A673 (cell line): ENCODE results near the gene SSTR4. TPM values are rescaled to one million over a fixed set of nuclear protein-coding genes. Genes with fewer than 3 reads are reported as not detected.

Experiments used
- BruUV-seq: library from RNA; stranded (reverse); fragments of 400-500 nt; replicated peaks from 2 replicates; lab custom pipeline; 2021; lab: Mats Ljungman, UMichigan
- CTCF ChIA-PET: fragments of 300-600 bp; sonication (Branson Sonifier 250); formaldehyde crosslinking; loops from one replicate; lab custom pipeline; 2022; ENCODE audit warnings: antibody characterized with exemption; lab: Charles Lee
- POLR2A ChIA-PET: fragments of 300-600 bp; sonication (Branson Sonifier 250); formaldehyde crosslinking; loops from one replicate; lab custom pipeline; 2022; ENCODE audit warnings: antibody characterized with exemption; ENCODE audit not compliant: low non-redundant PET; lab: Charles Lee
- DNase-seq: peaks from one replicate; pipeline ENCODE4 v3.0.0-alpha.2; 2015; ENCODE audit warnings: low spot score
- H3K27ac ChIP-seq: fragments of 200-600 bp; sonication (generic); 2 replicates; pipeline ENCODE4 v1.5.1; 2016; ENCODE audit warnings: mixed run types, low read depth, mild to moderate bottlenecking, mixed read lengths, antibody characterized with exemption, low read length; ENCODE audit not compliant: poor library complexity, severe bottlenecking
- H3K27me3 ChIP-seq: fragments of 200-600 bp; sonication (generic); replicated peaks from 2 replicates; pipeline ENCODE4 v1.6.1; 2017; ENCODE audit warnings: mixed run types, low read depth, mild to moderate bottlenecking, mixed read lengths, antibody characterized with exemption, low read length; ENCODE audit not compliant: insufficient read depth, poor library complexity
- H3K36me3 ChIP-seq: fragments of 200-600 bp; sonication (generic); 2 replicates; pipeline ENCODE4 v1.6.1; 2016; ENCODE audit warnings: mixed run types, mild to moderate bottlenecking, mixed read lengths, antibody characterized with exemption, low read length; ENCODE audit not compliant: insufficient read depth, poor library complexity, severe bottlenecking
- H3K4me1 ChIP-seq: fragments of 200-600 bp; sonication (generic); 2 replicates; pipeline ENCODE4 v1.6.1; 2017; ENCODE audit warnings: mixed run types, mild to moderate bottlenecking, mixed read lengths, antibody characterized with exemption, low read length; ENCODE audit not compliant: insufficient read depth, poor library complexity, severe bottlenecking
- H3K4me3 ChIP-seq: fragments of 200-600 bp; sonication (generic); 2 replicates; pipeline ENCODE4 v1.5.1; 2016; ENCODE audit warnings: low read depth, mixed run types, mild to moderate bottlenecking, mixed read lengths, low read length; ENCODE audit not compliant: poor library complexity, severe bottlenecking
- H3K9me3 ChIP-seq: fragments of 200-600 bp; sonication (generic); 2 replicates; pipeline ENCODE4 v1.6.1; 2016; ENCODE audit warnings: mixed run types, low read depth, mild to moderate bottlenecking, mixed read lengths, antibody characterized with exemption, low read length; ENCODE audit not compliant: poor library complexity, severe bottlenecking
- EZH2 ChIP-seq: fragments of 200-600 bp; sonication (generic); IDR thresholded peaks from 2 replicates; pipeline ENCODE4 v1.6.1; 2017; ENCODE audit warnings: borderline replicate concordance, low read depth, mild to moderate bottlenecking, mixed read lengths, antibody characterized with exemption, low read length; ENCODE audit not compliant: poor library complexity, severe bottlenecking
- intact Hi-C: fragments of 100-400 bp; cut with micrococcal nuclease; formaldehyde crosslinking; loops from one replicate; pipeline ENCODE4 v1.10.0; 2022; ENCODE audit not compliant: unreplicated experiment
- total RNA-seq: library from RNA; stranded (reverse); gene quantifications from 2 replicates; pipeline ENCODE4 v1.2.3, GENCODE V29; 2021
- TF ChIP-seq, protein P1 (sequence below): fragments of 300-800, 200-600 bp; sonication (generic); conservative IDR thresholded peaks from 2 replicates; pipeline ENCODE4 v1.5.1; 2017; ENCODE audit warnings: low read depth, mild to moderate bottlenecking, antibody characterized with exemption, low read length, moderate library complexity, mixed read lengths

The SSTR4 gene
- total RNA-seq, 1 experiment from 2014 or later = not detected

DNA sequence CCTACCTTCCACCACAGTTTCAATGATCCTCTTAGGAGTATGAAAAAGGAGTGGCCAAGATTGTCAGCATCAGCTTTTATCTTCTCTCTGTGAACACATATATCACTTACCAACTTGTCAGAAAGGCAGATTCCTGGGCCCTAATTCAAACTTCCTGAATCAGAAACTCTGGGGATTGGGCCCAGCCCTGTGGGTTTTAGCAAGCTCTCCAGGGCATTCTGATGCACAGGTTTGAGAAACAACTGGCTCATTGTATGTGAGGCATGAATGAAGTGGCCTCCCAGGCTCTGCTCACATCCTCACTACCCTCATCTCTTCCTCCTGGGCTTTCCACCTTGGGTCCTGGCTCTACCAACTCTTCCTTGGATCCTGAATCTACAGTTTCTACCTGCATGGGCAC lies 27.5 kb downstream of the SSTR4 start:
- DNase-seq = no peak
- intact Hi-C loops = no loop called here
- no peak for TF ChIP-seq EZH2
- TF ChIP-seq, protein P1, sequence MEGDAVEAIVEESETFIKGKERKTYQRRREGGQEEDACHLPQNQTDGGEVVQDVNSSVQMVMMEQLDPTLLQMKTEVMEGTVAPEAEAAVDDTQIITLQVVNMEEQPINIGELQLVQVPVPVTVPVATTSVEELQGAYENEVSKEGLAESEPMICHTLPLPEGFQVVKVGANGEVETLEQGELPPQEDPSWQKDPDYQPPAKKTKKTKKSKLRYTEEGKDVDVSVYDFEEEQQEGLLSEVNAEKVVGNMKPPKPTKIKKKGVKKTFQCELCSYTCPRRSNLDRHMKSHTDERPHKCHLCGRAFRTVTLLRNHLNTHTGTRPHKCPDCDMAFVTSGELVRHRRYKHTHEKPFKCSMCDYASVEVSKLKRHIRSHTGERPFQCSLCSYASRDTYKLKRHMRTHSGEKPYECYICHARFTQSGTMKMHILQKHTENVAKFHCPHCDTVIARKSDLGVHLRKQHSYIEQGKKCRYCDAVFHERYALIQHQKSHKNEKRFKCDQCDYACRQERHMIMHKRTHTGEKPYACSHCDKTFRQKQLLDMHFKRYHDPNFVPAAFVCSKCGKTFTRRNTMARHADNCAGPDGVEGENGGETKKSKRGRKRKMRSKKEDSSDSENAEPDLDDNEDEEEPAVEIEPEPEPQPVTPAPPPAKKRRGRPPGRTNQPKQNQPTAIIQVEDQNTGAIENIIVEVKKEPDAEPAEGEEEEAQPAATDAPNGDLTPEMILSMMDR = no peak
- Histone ChIP-seq H3K4me1 (no peaks in the 10 kb centered on the region), H3K9me3 (no peaks in the 10 kb centered on the region), H3K27me3 (peaks cover 42% of the 10 kb centered on the region), H3K36me3 (no peaks in the 10 kb centered on the region), H3K27ac (no peak overlapping the region), H3K4me3 (no peak overlapping the region)
- CTCF ChIA-PET = no interaction called here
- no TSS peak for BruUV-seq
- POLR2A ChIA-PET = no interaction called here

DNA sequence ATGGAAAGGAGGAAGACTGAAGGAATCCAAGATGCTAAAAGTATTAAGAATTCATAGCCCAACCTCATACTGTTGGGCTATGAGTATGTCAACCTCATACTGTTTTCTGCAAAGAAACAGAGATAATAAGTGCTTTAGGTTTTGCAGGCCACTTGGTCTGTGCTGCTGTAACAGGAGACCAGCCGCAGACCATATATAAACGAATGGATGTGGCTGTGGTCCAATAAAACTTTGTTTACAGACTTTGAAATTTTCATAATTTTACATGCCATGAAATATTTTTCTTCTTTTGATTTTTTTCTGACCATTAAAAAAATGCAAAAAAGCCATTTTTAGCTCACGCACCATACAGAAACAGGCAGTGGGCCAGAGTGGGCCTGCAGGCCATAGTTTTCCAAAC lies 28.1 kb downstream of the SSTR4 start:
- intact Hi-C loops = no loop called here
- H3K4me1 ChIP-seq = no peaks in the 10 kb centered on the region
- H3K27ac ChIP-seq = no peak overlapping the region
- peaks cover 42% of the 10 kb centered on the region for H3K27me3 ChIP-seq
- no peak for DNase-seq
- no peaks in the 10 kb centered on the region for H3K9me3 ChIP-seq
- no peak overlapping the region for H3K4me3 ChIP-seq
- BruUV-seq = no TSS peak
- H3K36me3 ChIP-seq = no peaks in the 10 kb centered on the region
- ChIA-PET CTCF (no interaction called here), POLR2A (no interaction called here)
- TF ChIP-seq, protein P1 = no peak
- no peak for TF ChIP-seq EZH2

DNA sequence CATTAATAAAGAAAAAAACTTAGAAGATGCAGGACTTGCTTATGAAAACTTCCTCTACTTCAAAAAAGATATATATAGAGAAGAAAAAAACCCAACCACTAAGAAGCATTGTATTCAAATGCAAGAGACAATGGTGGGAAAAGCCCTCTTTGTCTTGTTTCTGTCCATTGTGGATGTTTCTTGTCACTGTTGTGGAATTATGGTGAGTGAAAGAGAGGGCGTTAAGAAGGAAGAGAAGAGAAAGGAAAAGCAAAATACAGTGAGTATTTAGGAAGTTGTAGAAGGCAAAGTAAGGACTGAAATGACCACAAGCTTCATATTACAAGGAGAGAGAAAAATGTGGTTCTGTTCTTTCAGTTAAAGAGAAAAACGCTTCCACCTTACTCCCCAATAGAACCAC lies 28.5 kb downstream of the SSTR4 start:
- intact Hi-C loops = no loop called here
- Histone ChIP-seq H3K27ac (no peak overlapping the region), H3K4me3 (no peak overlapping the region), H3K27me3 (peaks cover 42% of the 10 kb centered on the region), H3K4me1 (no peaks in the 10 kb centered on the region), H3K9me3 (no peaks in the 10 kb centered on the region), H3K36me3 (no peaks in the 10 kb centered on the region)
- ChIA-PET CTCF (interaction anchor here (0.7 kb wide), 1 partner anchor 315 kb away, joined by 3 read pairs; no protein-coding TSS in a partner anchor), POLR2A (no interaction called here)
- no peak for DNase-seq
- TF ChIP-seq EZH2 = no peak
- TF ChIP-seq, protein P1 = no peak
- BruUV-seq = no TSS peak
